ENCODE results near the gene TOM1.

- TF ChIP-seq, protein P1, sequence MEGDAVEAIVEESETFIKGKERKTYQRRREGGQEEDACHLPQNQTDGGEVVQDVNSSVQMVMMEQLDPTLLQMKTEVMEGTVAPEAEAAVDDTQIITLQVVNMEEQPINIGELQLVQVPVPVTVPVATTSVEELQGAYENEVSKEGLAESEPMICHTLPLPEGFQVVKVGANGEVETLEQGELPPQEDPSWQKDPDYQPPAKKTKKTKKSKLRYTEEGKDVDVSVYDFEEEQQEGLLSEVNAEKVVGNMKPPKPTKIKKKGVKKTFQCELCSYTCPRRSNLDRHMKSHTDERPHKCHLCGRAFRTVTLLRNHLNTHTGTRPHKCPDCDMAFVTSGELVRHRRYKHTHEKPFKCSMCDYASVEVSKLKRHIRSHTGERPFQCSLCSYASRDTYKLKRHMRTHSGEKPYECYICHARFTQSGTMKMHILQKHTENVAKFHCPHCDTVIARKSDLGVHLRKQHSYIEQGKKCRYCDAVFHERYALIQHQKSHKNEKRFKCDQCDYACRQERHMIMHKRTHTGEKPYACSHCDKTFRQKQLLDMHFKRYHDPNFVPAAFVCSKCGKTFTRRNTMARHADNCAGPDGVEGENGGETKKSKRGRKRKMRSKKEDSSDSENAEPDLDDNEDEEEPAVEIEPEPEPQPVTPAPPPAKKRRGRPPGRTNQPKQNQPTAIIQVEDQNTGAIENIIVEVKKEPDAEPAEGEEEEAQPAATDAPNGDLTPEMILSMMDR (IDR thresholded peaks at IDR 0.05; ENCODE audit: poor library complexity) = no peak
- no peak for TF ChIP-seq EZH2 (IDR thresholded peaks at IDR 0.05; ENCODE audit: borderline replicate concordance)
These were observed 1.7 kb downstream of the TOM1 start for GRCh38 chr22:35301372-35301874.
